ENCODE measurements around the gene EML4.
"Not testable (repeated sequence)": the region's sequence is repeated elsewhere in the genome, so short reads cannot be mapped to it uniquely, and the experiment has no call there.

The EML4 gene

DNA sequence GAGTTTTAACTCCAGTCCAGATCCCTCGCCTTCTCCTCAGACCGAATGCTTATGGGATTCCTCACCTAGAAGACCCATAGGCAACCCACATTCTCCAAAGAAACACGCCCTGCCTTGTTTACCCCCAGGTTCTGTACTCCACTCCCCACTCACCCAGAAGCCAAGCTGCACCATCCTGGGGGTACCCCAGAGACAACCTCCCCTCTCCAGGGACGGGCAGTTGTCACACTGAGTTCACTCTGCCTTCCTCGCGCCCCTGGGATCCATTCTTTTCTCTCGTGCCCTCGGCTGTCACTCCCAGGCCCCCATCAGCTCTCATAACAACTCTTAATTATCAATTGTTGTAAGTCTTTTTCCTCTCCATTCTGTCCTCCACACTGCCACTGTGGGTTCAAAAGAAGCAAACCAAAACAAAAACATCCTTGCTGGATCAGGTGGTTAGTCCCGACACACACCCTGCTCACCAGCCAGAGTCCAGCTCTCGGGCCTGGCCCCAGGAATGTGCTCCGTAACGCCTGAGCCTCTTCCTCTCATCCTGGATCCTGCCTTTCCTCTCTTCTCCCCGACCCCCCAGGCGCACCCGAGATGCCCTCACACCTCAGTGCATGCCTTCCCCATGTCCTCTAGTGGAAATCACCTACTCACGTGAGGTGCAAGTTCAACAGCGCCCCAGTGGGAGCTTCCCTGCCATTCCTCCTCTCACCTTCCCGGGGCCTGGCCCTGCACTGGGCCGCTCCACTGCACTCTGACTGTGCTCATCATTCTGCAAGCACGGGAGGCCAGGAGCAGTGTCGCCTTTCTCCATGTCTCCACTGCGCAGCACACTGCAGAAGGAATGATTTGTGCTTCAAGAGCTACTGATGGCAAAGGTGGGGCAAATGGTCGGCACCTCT is 171.1 kb downstream of the EML4 start:
- no peak for DNase-seq (ENCODE audit: low read depth in 2 of 2)
- no peak overlapping the region for H3K4me3 ChIP-seq (replicated peaks in 1 of 2; ENCODE audit: low read depth in 2 of 2, low read length in 2 of 2)

DNA sequence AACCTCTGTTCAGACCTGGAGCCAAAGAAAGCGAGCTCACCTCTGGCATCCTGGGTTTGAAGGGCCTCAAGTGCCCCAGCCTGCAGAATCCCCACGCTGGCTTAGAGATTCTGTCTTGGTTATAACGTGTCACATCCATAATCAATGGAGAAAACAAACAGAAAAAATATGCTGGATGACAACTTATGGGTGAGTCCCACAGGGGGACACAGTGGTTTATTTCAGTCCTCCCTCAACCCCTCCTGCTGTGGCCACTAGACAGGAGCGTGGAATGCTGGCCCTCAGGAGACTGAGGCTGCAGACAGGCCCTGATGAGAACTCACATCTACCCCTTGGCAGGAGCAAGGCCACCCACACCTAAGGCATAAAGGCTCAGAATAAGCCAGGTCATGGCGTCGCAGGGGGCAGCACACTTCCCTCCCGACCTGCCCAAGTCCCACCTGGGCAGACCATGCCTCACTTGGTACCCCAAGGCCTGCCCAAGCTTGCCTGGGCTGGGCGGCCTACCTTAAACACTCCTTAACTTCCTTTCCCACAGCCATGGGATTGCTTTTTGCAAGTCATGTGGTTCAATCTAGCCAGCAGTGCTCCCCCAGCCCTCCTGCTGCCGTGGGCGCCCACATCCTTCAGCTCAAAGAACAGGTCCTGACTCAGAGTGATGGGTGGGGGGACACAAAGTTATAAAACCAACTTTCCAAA is 171.9 kb downstream of the EML4 start:
- TF ChIP-seq, protein P1, sequence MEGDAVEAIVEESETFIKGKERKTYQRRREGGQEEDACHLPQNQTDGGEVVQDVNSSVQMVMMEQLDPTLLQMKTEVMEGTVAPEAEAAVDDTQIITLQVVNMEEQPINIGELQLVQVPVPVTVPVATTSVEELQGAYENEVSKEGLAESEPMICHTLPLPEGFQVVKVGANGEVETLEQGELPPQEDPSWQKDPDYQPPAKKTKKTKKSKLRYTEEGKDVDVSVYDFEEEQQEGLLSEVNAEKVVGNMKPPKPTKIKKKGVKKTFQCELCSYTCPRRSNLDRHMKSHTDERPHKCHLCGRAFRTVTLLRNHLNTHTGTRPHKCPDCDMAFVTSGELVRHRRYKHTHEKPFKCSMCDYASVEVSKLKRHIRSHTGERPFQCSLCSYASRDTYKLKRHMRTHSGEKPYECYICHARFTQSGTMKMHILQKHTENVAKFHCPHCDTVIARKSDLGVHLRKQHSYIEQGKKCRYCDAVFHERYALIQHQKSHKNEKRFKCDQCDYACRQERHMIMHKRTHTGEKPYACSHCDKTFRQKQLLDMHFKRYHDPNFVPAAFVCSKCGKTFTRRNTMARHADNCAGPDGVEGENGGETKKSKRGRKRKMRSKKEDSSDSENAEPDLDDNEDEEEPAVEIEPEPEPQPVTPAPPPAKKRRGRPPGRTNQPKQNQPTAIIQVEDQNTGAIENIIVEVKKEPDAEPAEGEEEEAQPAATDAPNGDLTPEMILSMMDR (IDR thresholded peaks at IDR 0.05; ENCODE audit: low read depth, low read length), result no peak
- no peak for DNase-seq (ENCODE audit: low read depth in 2 of 2)

More for the DNA sequence above, 171.1 kb downstream of the EML4 start:
- TF ChIP-seq, protein P1 (IDR thresholded peaks at IDR 0.05; ENCODE audit: low read depth, low read length), result no peak

DNA sequence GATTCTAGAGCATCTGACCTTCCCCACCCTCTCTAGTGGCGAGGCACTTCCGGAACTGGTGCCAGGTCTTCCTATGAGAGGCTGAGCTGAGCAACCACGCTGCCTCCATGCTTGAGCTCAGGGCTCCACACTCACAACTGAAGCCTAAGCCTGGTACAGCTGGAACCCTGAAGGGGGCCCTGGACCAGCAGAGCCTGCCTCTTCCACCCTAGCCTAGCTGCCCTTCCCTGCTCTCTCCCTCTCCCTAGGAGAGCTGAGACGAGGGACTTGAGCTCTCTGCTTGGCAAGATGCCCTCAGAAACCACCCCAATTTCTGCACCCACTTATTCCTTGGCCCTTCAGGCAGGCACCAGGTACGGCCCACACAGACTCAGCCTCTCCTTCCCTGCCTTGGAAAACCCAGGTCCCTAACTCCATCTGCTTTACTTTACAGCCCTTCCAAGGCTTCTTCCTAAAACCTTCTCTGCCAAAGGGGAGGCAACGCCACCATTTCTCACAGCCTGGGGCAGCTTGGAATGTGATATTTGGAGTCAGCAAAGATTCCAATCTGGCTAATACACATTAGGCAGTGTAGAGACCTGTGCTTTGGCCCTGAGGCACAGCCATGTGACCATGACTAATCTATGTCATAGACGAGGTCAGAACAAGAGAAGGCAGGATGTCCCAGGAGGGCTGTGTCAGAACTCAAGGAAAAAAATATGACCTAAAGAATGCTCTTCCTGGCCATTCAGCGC is 173.1 kb downstream of the EML4 start:
- TF ChIP-seq, protein P1 (IDR thresholded peaks at IDR 0.05; ENCODE audit: low read depth, low read length), result no peak
- no peak overlapping the region for H3K4me3 ChIP-seq (replicated peaks in 1 of 2; ENCODE audit: low read depth in 2 of 2, low read length in 2 of 2)

More for the DNA sequence above, 171.9 kb downstream of the EML4 start:
- H3K4me3 ChIP-seq (replicated peaks in 1 of 2; ENCODE audit: low read depth in 2 of 2, low read length in 2 of 2), result no peak overlapping the region

DNA sequence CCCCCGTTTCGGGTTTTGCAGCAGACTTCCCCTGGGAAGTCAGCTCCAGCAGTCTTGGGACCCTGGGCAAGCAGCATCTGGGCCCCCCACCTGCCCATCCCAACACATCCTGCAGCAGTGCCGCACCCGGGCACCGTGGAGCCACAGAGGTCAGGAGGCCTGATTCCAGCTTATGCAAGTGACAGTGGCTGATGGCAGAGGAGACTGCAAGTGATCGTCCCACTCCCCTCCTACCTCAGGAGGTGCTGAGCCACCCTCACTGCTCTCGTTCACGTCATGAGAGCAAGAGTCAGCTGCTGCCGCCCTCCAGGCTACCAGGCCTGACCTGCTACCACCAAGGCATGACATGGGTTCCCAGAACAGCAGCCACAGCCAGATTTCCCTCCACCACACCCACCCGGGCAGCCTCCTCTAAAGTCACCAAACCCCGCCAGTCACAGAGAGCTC is 173.7 kb downstream of the EML4 start:
- no peak overlapping the region for H3K4me3 ChIP-seq (replicated peaks in 1 of 2; ENCODE audit: low read depth in 2 of 2, low read length in 2 of 2)
- TF ChIP-seq, protein P1 (IDR thresholded peaks at IDR 0.05; ENCODE audit: low read depth, low read length), result no peak
- DNase-seq (ENCODE audit: low read depth in 2 of 2), result no peak

More for the DNA sequence above, 173.1 kb downstream of the EML4 start:
- DNase-seq (ENCODE audit: low read depth in 2 of 2), result peak; percentile 88 to 97

DNA sequence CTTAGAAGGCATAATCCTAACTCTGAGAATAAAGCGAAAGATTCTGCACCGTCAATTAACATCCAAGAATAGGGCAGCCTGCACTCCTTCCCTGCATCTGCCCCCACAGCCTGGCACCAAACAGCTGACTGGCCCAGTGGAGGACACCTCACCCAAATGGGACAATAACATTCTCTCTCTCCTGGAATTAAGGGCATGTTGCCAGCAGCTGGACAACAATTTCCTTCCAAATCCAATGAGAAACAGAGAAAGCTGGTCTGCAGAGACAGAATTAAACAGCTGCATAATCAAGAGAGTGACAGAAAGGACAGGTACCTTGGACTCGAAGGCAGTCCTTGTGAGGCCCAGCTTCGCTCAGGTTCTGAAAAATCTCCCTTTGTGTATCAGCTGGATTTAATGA is 176.8 kb downstream of the EML4 start:
- no peak overlapping the region for H3K4me3 ChIP-seq (replicated peaks in 1 of 2; ENCODE audit: low read depth in 2 of 2, low read length in 2 of 2)
- no peak for DNase-seq (ENCODE audit: low read depth in 2 of 2)
- TF ChIP-seq, protein P1 (IDR thresholded peaks at IDR 0.05; ENCODE audit: low read depth, low read length), result no peak

DNA sequence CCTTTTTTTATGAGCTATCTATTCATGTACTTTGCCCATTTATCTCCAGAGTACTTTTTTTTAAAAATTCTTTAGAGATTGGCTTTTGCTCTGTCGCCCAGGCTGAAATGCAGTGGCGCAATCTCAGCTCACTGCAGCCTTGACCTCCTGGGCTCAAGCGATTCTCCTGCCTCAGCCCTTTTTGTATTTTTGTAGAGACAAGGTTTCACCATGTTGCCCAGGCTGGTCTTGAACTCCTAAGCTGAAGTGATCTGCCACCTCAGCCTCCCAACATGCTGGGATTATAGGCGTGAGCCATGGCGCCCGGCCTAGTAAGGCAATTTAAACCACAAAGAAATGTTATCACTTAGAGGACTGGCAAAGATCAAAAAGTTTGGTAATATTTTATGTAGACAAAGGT is 177.7 kb downstream of the EML4 start:
- not testable (repeated sequence) for H3K4me3 ChIP-seq (replicated peaks in 1 of 2; ENCODE audit: low read depth in 2 of 2, low read length in 2 of 2); DNase-seq (ENCODE audit: low read depth in 2 of 2)

DNA sequence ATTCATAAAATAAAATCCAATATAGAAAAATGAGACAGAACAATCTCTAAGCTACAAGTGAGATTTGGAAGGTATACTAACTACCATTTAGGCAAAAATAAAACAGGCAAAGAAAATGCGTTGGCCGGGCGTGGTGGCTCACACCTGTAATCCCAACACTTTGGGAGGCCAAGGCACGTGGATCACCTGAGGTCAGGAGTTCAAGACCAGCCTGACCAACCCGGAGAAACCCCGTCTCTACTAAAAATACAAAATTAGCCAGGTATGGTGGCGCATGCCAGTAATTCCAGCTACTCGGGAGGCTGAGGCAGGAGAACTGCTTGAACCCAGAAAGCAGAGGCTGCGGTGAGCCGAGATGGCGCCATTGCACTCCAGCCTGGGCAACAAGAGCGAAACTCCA is 178.4 kb downstream of the EML4 start:
- H3K4me3 ChIP-seq (replicated peaks in 1 of 2; ENCODE audit: low read depth in 2 of 2, low read length in 2 of 2); DNase-seq (ENCODE audit: low read depth in 2 of 2): not testable (repeated sequence)
